AG10803 (cell line): Measurements from ENCODE around the gene FCGBP.

Experiments
- DNase-seq: peaks from one replicate; pipeline ENCODE4 v3.0.0; 2010; ENCODE audit warnings: low read depth
- H3K4me3 ChIP-seq: 2 replicates; pipeline ENCODE4 v1.5.1; 2011; ENCODE audit warnings: mild to moderate bottlenecking, low read length, control low read depth
- CTCF ChIP-seq: conservative IDR thresholded peaks from 2 replicates; pipeline ENCODE4 v1.5.1; 2011; ENCODE audit warnings: mild to moderate bottlenecking, low read length, control low read depth, inconsistent platforms

Gene FCGBP

GRCh38 chr19:39924952-39925351 is 9.5 kb downstream of the FCGBP start:
- TF ChIP-seq CTCF, result no peak
- no peak for DNase-seq
- H3K4me3 ChIP-seq, result no peak overlapping the region

- DNase-seq, result no peak
- no peak for TF ChIP-seq CTCF
- no peak overlapping the region for H3K4me3 ChIP-seq
Observed at GRCh38 chr19:39924389-39924788, 10.0 kb downstream of the FCGBP start.

GRCh38 chr19:39923862-39924261 is 10.6 kb downstream of the FCGBP start:
- no peak for TF ChIP-seq CTCF
- DNase-seq, result no peak
- H3K4me3 ChIP-seq, result no peak overlapping the region

- no peak overlapping the region for H3K4me3 ChIP-seq
- no peak for TF ChIP-seq CTCF
- DNase-seq, result no peak
Observed at GRCh38 chr19:39919976-39920375, 14.5 kb downstream of the FCGBP start.

GRCh38 chr19:39918183-39918651 is 16.2 kb downstream of the FCGBP start:
- no peak overlapping the region for H3K4me3 ChIP-seq
- no peak for TF ChIP-seq CTCF
- no peak for DNase-seq

- H3K4me3 ChIP-seq, result no peak overlapping the region
- no peak for TF ChIP-seq CTCF
- DNase-seq, result no peak
Observed at GRCh38 chr19:39917561-39918182, 16.8 kb downstream of the FCGBP start.

- no peak for DNase-seq
- TF ChIP-seq CTCF, result no peak
- no peak overlapping the region for H3K4me3 ChIP-seq
Observed at GRCh38 chr19:39916851-39917396, 17.5 kb downstream of the FCGBP start.
